ENCODE measurements around the gene ORAI2.

DNA sequence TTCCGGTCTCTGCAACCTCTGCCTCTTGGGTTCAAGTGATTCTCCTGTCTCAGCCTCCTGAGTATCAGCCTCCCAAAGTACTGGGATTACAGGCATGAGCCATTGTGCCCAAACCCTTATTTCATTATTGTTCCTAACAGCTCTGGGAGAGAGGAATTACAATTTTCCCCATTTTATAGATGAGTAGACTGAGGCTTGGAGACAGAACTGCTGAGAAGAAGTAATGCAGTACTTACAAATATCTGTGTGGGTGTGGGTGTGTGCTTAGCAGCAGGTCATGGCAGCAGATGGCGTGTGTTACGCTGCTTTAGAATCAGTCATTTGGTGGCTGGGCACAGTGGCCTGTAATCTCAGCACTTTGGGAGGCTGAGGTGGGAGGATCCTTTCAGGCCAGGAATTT is 29.8 kb upstream of the ORAI2 start:
- TF ChIP-seq POLR2A (IDR thresholded peaks at IDR 0.05; ENCODE audit: low read depth, low read length) (no peak), SPI1 (IDR thresholded peaks at IDR 0.05; ENCODE audit: low read depth, low read length) (no peak), POLR2AphosphoS5 (IDR thresholded peaks at IDR 0.05; ENCODE audit: low read depth, low read length) (no peak)

All from GM12891 (cell line).